RWPE1 (cell line): Measurements from ENCODE around the gene PPIL1.

Source experiments
- CTCF ChIA-PET: fragments of 350-600 bp; sonication (Branson Sonifier 250); formaldehyde crosslinking; extraction: SDS; loops from one replicate; lab custom pipeline; 2021; lab: Yijun Ruan, JAX
- POLR2A ChIA-PET: fragments of 400-600 bp; formaldehyde crosslinking; extraction: SDS; loops from one replicate; lab custom pipeline; 2020; ENCODE audit warnings: antibody characterized with exemption; ENCODE audit not compliant: low non-redundant PET; lab: Yijun Ruan, JAX
- DNase-seq: peaks from one replicate; pipeline ENCODE4 v3.0.0; 2012; ENCODE audit warnings: low spot score
- H3K27ac ChIP-seq: fragments of 450-650 bp; 2 replicates; pipeline ENCODE4 v1.5.1; 2017
- TF ChIP-seq, protein P1 (sequence below): fragments of 450-650 bp; conservative IDR thresholded peaks from 2 replicates; pipeline ENCODE4 v1.5.1; 2017; ENCODE audit warnings: low read depth, mild to moderate bottlenecking

The PPIL1 gene

DNA sequence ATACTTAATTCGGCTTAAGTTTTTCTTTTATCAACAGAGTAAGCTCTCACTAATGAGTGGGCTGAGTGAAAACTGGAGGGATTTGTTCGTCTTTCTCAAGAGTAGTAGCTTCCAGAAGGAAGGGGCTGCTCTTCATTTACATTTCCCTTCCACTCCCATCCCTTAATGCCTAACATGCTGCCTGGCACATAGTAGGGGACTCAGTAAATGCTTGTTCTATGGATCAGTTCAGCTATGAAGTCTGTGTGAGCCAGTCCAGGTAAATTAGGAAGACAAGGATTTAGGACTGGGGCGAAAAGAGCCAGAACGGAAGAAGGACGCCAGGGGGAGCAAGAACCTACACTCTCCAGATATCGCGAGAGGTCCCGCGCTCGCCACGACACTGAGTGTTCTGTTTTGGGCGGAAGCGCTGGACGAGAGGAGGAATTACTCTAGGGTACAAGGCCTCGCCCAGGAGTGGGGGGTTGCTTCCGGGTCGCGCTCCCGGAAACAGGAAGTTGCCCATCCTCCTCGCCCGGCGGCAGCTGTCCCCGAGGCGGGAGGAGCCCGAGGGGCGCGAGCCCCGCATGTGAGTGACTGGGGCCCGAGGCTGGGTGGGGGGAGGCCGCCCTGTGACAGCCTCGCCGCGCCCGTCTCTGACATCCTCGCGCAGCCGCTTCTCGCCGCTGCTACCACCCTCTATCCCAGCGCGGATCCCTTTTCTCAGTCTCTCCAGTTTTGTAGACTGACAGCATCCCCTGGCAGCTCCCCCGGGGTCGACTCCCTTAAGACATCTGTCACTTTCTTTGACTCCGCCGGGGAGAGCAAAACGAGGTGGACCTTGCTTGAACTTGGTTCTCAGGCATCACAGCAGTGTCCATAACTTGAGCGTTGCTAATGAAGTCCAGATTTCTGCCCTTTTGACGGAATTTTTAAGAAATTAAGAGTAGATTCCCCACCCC lies 11.1 kb upstream of the PPIL1 start, which contains the start of gene C6orf89:
Gene C6orf89, plus strand, starts transcription at position 492 of the 941 bp plus-strand sequence. CDS start 13,493 bp downstream, outside the sequence.
- TF ChIP-seq, protein P1, sequence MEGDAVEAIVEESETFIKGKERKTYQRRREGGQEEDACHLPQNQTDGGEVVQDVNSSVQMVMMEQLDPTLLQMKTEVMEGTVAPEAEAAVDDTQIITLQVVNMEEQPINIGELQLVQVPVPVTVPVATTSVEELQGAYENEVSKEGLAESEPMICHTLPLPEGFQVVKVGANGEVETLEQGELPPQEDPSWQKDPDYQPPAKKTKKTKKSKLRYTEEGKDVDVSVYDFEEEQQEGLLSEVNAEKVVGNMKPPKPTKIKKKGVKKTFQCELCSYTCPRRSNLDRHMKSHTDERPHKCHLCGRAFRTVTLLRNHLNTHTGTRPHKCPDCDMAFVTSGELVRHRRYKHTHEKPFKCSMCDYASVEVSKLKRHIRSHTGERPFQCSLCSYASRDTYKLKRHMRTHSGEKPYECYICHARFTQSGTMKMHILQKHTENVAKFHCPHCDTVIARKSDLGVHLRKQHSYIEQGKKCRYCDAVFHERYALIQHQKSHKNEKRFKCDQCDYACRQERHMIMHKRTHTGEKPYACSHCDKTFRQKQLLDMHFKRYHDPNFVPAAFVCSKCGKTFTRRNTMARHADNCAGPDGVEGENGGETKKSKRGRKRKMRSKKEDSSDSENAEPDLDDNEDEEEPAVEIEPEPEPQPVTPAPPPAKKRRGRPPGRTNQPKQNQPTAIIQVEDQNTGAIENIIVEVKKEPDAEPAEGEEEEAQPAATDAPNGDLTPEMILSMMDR: peak; percentile 84
- CTCF ChIA-PET: interaction anchor here (0.5 to 1.6 kb wide), 18 partner anchors 8 to 323 kb away, joined by 3 to 21 read pairs (median 3); partner anchors contain the start of gene PPIL1
- peak within 1 kb of the TSS; percentile 74 for H3K27ac ChIP-seq
- POLR2A ChIA-PET: interaction anchor here (0.6 kb wide), 1 partner anchor 10 kb away, joined by 3 read pairs; no protein-coding TSS in a partner anchor
- DNase-seq: peak; percentile 91

DNA sequence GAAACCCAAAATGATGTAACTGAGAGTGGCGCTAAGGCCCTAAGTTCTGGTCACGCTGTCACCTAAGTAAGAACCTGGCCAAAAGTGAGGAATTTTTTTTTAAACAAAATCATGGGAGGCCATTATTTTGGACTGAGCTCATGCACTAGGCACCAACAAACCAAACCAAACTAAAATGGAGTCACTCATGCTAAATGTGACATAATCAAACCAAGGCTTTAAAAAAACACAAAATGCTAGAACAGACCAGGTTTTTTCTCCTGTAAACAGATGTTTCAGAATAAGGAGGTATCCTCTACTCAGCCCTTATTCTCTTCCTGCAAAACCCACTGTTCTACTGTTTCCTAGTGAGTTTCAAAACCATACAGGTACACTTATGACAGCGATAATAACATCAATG lies 10.0 kb upstream of the PPIL1 start:
- no peak overlapping the region for H3K27ac ChIP-seq
- CTCF ChIA-PET: interaction anchor here (0.6 to 1.6 kb wide), 4 partner anchors 16 to 29 kb away, joined by 3 read pairs; no protein-coding TSS in a partner anchor
- POLR2A ChIA-PET: no interaction called here
- TF ChIP-seq, protein P1: no peak
- DNase-seq: no peak

- DNase-seq: no peak
- peak overlapping the region; percentile 93 for H3K27ac ChIP-seq
- TF ChIP-seq, protein P1: no peak
- ChIA-PET CTCF (interaction anchor here (0.7 to 3.8 kb wide), 4 partner anchors 10 to 143 kb away, joined by 3 to 21 read pairs (median 5); partner anchors contain the start of gene C6orf89), POLR2A (interaction anchor here (1.1 kb wide), 1 partner anchor 11 kb away, joined by 3 read pairs; the partner anchor contains the start of gene C6orf89)
These were observed 639 bp upstream of the PPIL1 start for GRCh38 chr6:36875250-36875633.

DNA sequence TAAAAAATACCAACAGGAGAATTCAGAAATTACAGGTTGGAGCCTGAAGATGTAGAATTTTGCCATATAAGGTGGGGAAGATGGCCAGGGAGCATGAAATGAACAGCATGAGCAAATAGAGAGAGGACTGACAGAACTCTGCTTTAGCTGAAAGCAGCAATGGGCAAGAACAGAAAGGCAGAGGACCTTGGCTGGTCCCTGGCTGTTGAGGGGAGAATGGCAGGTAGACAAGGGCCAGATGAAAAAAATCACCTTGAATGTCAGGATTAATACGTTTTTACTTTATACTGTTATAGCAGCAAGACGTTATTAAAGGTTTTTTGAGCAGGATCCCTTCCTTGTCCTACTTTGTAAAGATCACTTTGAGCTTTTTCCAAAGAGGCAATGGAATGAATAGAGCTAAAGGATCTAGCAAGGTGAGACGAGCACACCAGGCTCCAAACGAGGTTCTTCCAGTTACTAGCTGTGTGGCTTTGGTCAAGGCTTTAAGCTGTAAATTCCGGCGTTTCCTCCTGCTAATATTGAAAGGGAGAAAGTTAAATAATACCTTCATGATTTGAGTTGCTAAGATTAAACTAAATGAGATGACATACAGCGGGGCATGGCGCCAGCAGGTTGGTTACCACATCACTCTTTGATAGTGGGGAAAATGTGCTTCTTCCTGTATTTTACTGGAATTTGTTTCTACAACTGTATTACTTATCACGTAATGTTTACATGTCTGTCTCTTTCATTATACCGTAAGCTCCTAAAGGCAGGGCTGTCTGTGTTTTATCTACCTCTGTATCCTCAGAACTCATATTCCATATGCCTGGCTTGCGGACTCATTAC lies 776 bp downstream of the PPIL1 start:
- TF ChIP-seq, protein P1: peak; percentile 12; the same call in 1 of the 2 replicates
- DNase-seq: peak; percentile 25
- H3K27ac ChIP-seq: peak overlapping the region; percentile 93
- POLR2A ChIA-PET: no interaction called here
- CTCF ChIA-PET: interaction anchor here (0.5 to 3.8 kb wide), 9 partner anchors 9 to 259 kb away, joined by 3 to 21 read pairs (median 3); partner anchors contain the start of gene C6orf89

- ChIA-PET CTCF (interaction anchor here (0.5 to 3.8 kb wide), 9 partner anchors 8 to 258 kb away, joined by 3 to 21 read pairs (median 4); partner anchors contain the start of gene C6orf89), POLR2A (no interaction called here)
- TF ChIP-seq, protein P1: no peak
- no peak overlapping the region for H3K27ac ChIP-seq
- no peak for DNase-seq
These were observed 1.5 kb downstream of the PPIL1 start for GRCh38 chr6:36873115-36873514.
